ENCODE results near the gene ADAMTS8. TPM values are rescaled to one million over a fixed set of nuclear protein-coding genes. Genes with fewer than 3 reads are reported as not detected.

The ADAMTS8 gene
- total RNA-seq, 2 donors from 2014 or later = 0.66 TPM; not detected in 1

GRCh38 chr11:130409594-130410388 lies 18.6 kb downstream of the ADAMTS8 start:
- TF ChIP-seq CTCF (IDR thresholded peaks at IDR 0.05) (no peak), POLR2A (IDR thresholded peaks at IDR 0.05) (no peak)
- intact Hi-C loops (cut with DNase I) = loop anchor here (10.0 kb wide), 1 partner anchor 205 kb away; no protein-coding TSS in a partner anchor

GRCh38 chr11:130408901-130409300 lies 19.5 kb downstream of the ADAMTS8 start:
- no peaks in the 10 kb centered on the region for H3K36me3 ChIP-seq (replicated peaks in 1 of 2; ENCODE audit: insufficient read depth in 1 of 2, low read depth in 2 of 2)
- TF ChIP-seq CTCF (IDR thresholded peaks at IDR 0.05) (no peak), POLR2A (IDR thresholded peaks at IDR 0.05) (no peak)
- ATAC-seq (no peak), DNase-seq (no peak)
- 64 to 70% methylated on average over 8 of the region's 8 CpGs for WGBS, 2 donors
- intact Hi-C loops (cut with DNase I) = loop anchor here (10.0 kb wide), 1 partner anchor 204 kb away; no protein-coding TSS in a partner anchor
- no peak overlapping the region for H3K4me3 ChIP-seq
- no peak overlapping the region for H3K27ac ChIP-seq
- no peaks in the 10 kb centered on the region for H3K9me3 ChIP-seq
- H3K4me1 ChIP-seq = no peaks in the 10 kb centered on the region
- H3K27me3 ChIP-seq = no peaks in the 10 kb centered on the region

More at GRCh38 chr11:130409594-130410388, 18.6 kb downstream of the ADAMTS8 start:
- Histone ChIP-seq H3K9me3 (no peaks in the 10 kb centered on the region), H3K27ac (no peak overlapping the region), H3K4me1 (no peaks in the 10 kb centered on the region), H3K4me3 (no peak overlapping the region), H3K27me3 (no peaks in the 10 kb centered on the region), H3K36me3 (replicated peaks in 1 of 2; ENCODE audit: insufficient read depth in 1 of 2, low read depth in 2 of 2) (no peaks in the 10 kb centered on the region)
- no peak for DNase-seq
- 75 to 77% methylated on average over 6 to 7 of the region's 7 CpGs for WGBS, 2 donors
- ATAC-seq = no peak

GRCh38 chr11:130408401-130408890 lies 20.0 kb downstream of the ADAMTS8 start:
- no peak for TF ChIP-seq POLR2A (IDR thresholded peaks at IDR 0.05)
- TF ChIP-seq CTCF (IDR thresholded peaks at IDR 0.05) = no peak
- ATAC-seq (no peak), DNase-seq (no peak)
- Histone ChIP-seq H3K27me3 (no peaks in the 10 kb centered on the region), H3K36me3 (replicated peaks in 1 of 2; ENCODE audit: insufficient read depth in 1 of 2, low read depth in 2 of 2) (no peaks in the 10 kb centered on the region), H3K9me3 (no peaks in the 10 kb centered on the region), H3K4me3 (no peak overlapping the region), H3K27ac (no peak overlapping the region), H3K4me1 (peaks cover 1% of the 10 kb centered on the region)
- WGBS, 2 donors = 42 to 55% methylated on average over 17 to 18 of the region's 18 CpGs
- intact Hi-C loops (cut with DNase I) = loop anchor here (10.0 kb wide), 1 partner anchor 204 kb away; no protein-coding TSS in a partner anchor

DNA sequence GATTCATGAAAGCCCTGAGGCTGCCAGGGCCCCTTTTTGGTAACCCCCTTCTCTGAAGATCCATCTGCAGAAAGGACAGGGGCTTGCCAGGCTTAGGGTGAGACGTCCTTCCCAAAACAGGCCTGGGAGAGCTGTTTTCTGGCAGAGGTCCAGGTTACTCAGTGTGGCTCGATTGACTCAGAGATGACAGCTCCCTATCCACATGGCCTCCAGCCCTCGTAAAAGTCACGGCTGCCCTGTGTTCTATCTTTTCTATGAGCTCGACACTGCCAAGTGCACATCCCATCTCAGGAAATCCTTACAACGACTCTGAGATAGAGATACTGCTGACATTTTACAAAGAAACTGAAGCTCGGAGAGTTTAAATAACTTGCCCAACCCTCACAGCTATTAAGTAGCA lies 20.4 kb downstream of the ADAMTS8 start:
- 61 to 66% methylated on average over 7 of the region's 7 CpGs for WGBS, 2 donors
- DNase-seq = peak in 3 of 4 donors; percentile 19 to 57 (median 30)
- Histone ChIP-seq H3K4me1 (peaks cover 6% of the 10 kb centered on the region), H3K36me3 (replicated peaks in 1 of 2; ENCODE audit: insufficient read depth in 1 of 2, low read depth in 2 of 2) (no peaks in the 10 kb centered on the region), H3K27ac (no peak overlapping the region), H3K9me3 (no peaks in the 10 kb centered on the region), H3K4me3 (no peak overlapping the region), H3K27me3 (no peaks in the 10 kb centered on the region)
- TF ChIP-seq POLR2A (IDR thresholded peaks at IDR 0.05) (no peak), CTCF (IDR thresholded peaks at IDR 0.05) (no peak)
- ATAC-seq = no peak
- intact Hi-C loops (cut with DNase I) = loop anchor here (10.0 kb wide), 1 partner anchor 203 kb away; no protein-coding TSS in a partner anchor
